Suprapubic skin (tissue), 4 donors: ENCODE results near the gene TTC23. TPM values are rescaled to one million over a fixed set of nuclear protein-coding genes. Genes with fewer than 3 reads are reported as not detected.

Experiments used
- DNase-seq, 2 donors: peaks; one replicate each; pipeline ENCODE4 v3.0.0-alpha.2; 2019; ENCODE audit warnings: low spot score in 2 of 2
- H3K27ac ChIP-seq: fragments of 200-600 bp; sonication (generic); one replicate; pipeline ENCODE4 v1.5.1; 2019
- H3K27me3 ChIP-seq: fragments of 200-600 bp; sonication (generic); one replicate; pipeline ENCODE4 v1.5.1; 2019
- H3K36me3 ChIP-seq: fragments of 200-600 bp; sonication (generic); one replicate; pipeline ENCODE4 v1.5.1; 2019
- H3K4me1 ChIP-seq: fragments of 200-600 bp; sonication (generic); one replicate; pipeline ENCODE4 v1.5.1; 2019
- H3K4me3 ChIP-seq: fragments of 200-600 bp; sonication (generic); one replicate; pipeline ENCODE4 v1.5.1; 2019; ENCODE audit warnings: mild to moderate bottlenecking
- H3K9me3 ChIP-seq: fragments of 200-600 bp; sonication (generic); one replicate; pipeline ENCODE4 v1.5.1; 2019
- CTCF ChIP-seq, 2 donors: fragments of 200-600 bp in 1 of 2; fragments of 450-650 bp in 1 of 2; sonication (generic) in 1 of 2; IDR thresholded peaks; one replicate each; pipeline ENCODE4 v1.5.1; 2016 to 2019; ENCODE audit warnings: antibody characterized with exemption in 2 of 2, mild to moderate bottlenecking in 1 of 2, moderate library complexity in 1 of 2
- EP300 ChIP-seq: sonication (generic); formaldehyde crosslinking; IDR thresholded peaks from one replicate; pipeline ENCODE4 v1.6.1; 2017; ENCODE audit warnings: antibody characterized with exemption
- POLR2A ChIP-seq, 2 donors: fragments of 450-650 bp; IDR thresholded peaks; one replicate each; pipeline ENCODE4 v1.6.1; 2017; ENCODE audit warnings: antibody characterized with exemption in 2 of 2, mild to moderate bottlenecking in 2 of 2, moderate library complexity in 2 of 2
- POLR2AphosphoS5 ChIP-seq, 3 donors: sonication (generic); formaldehyde crosslinking; IDR thresholded peaks; one replicate each; pipeline ENCODE4 v1.6.1; 2017; ENCODE audit warnings: antibody characterized with exemption in 3 of 3
- WGBS: methylation state at CpG from one replicate; pipeline ENCODE4 v1.1.5; 2018; 5-methylcytosine and 5-hydroxymethylcytosine counted together
- total RNA-seq, 4 donors: library from RNA; depleted of rRNA; stranded (reverse); fragments of >200 nt; gene quantifications; one replicate each; pipeline ENCODE4 v1.1.0, GENCODE V29; 2016

Gene TTC23
- total RNA-seq, 4 donors from 2014 or later: 14.4 to 34.6 (median 17.6) TPM

- TF ChIP-seq POLR2AphosphoS5 (IDR thresholded peaks at IDR 0.05) (no peak), CTCF (IDR thresholded peaks at IDR 0.05) (no peak)
- Histone ChIP-seq H3K4me1 (no peaks in the 10 kb centered on the region), H3K27me3 (no peaks in the 10 kb centered on the region), H3K27ac (no peak overlapping the region), H3K36me3 (no peaks in the 10 kb centered on the region), H3K9me3 (no peaks in the 10 kb centered on the region), H3K4me3 (no peak overlapping the region)
- WGBS: 77% methylated on average over 13 of the region's 13 CpGs
- peak in 1 of 2 donors; percentile 44 for DNase-seq
Observed at GRCh38 chr15:99092554-99093172, 156.7 kb downstream of the TTC23 start.

- 100% methylated on average over 1 of the region's 1 CpG for WGBS
Observed at GRCh38 chr15:99090938-99091337, 158.4 kb downstream of the TTC23 start.

GRCh38 chr15:99090011-99090699, 159.2 kb downstream of the TTC23 start:
- peak in 1 of 2 donors; percentile 28 for DNase-seq
- Histone ChIP-seq H3K36me3 (no peaks in the 10 kb centered on the region), H3K27me3 (no peaks in the 10 kb centered on the region), H3K27ac (no peak overlapping the region), H3K4me1 (no peaks in the 10 kb centered on the region), H3K9me3 (no peaks in the 10 kb centered on the region), H3K4me3 (no peak overlapping the region)
- TF ChIP-seq EP300 (no peak), POLR2AphosphoS5 (IDR thresholded peaks at IDR 0.05) (no peak), CTCF (IDR thresholded peaks at IDR 0.05) (no peak), POLR2A (IDR thresholded peaks at IDR 0.05) (no peak)
- WGBS: 60% methylated on average over 3 of the region's 3 CpGs

More at GRCh38 chr15:99090938-99091337, 158.4 kb downstream of the TTC23 start:
- Histone ChIP-seq H3K4me3 (no peak overlapping the region), H3K4me1 (no peaks in the 10 kb centered on the region), H3K36me3 (no peaks in the 10 kb centered on the region), H3K27ac (no peak overlapping the region), H3K9me3 (no peaks in the 10 kb centered on the region), H3K27me3 (no peaks in the 10 kb centered on the region)
- DNase-seq: no peak
- TF ChIP-seq CTCF (IDR thresholded peaks at IDR 0.05) (no peak), POLR2A (IDR thresholded peaks at IDR 0.05) (no peak), EP300 (no peak), POLR2AphosphoS5 (IDR thresholded peaks at IDR 0.05) (no peak)

- WGBS: 89% methylated on average over 11 of the region's 11 CpGs
Observed at GRCh38 chr15:99087405-99087943, 161.9 kb downstream of the TTC23 start.

More at GRCh38 chr15:99087405-99087943, 161.9 kb downstream of the TTC23 start:
- H3K4me3 ChIP-seq: no peak overlapping the region
- H3K27me3 ChIP-seq: no peaks in the 10 kb centered on the region
- no peaks in the 10 kb centered on the region for H3K36me3 ChIP-seq
- peak in 1 of 2 donors; percentile 31 for DNase-seq
- no peak for TF ChIP-seq CTCF (IDR thresholded peaks at IDR 0.05)
- TF ChIP-seq EP300: no peak
- H3K4me1 ChIP-seq: no peaks in the 10 kb centered on the region
- no peaks in the 10 kb centered on the region for H3K9me3 ChIP-seq
- H3K27ac ChIP-seq: no peak overlapping the region
